WTC11 (cell line): ENCODE measurements around the gene GPC5. TPM values are rescaled to one million over a fixed set of nuclear protein-coding genes. Genes with fewer than 3 reads are reported as not detected.

ENCODE experiments used
- ATAC-seq: fragments of 200-7000 bp; cut with Tn5 transposase; 2 replicates; pipeline ENCODE4 v1.10.0; 2021; ENCODE audit warnings: mild to moderate bottlenecking, moderate library complexity
- CTCF ChIA-PET: fragments of 300-600 bp; sonication (Branson Sonifier 250); formaldehyde crosslinking; loops from one replicate; lab custom pipeline; 2021; ENCODE audit warnings: antibody characterized with exemption; lab: Charles Lee
- POLR2A ChIA-PET: fragments of 350-600 bp; sonication (Branson Sonifier 250); formaldehyde crosslinking; loops from one replicate; lab custom pipeline; 2021; ENCODE audit warnings: antibody characterized with exemption; lab: Charles Lee
- DNase-seq: peaks from one replicate; pipeline ENCODE4 v3.0.0; 2021; ENCODE audit warnings: low spot score
- H3K27ac Mint-ChIP-seq: 2 replicates; pipeline ENCODE4 v1.8.0; 2021; ENCODE audit warnings: mixed read lengths
- H3K27me3 Mint-ChIP-seq: 2 replicates; pipeline ENCODE4 v1.8.0; 2021; ENCODE audit warnings: low read depth, mild to moderate bottlenecking, moderate library complexity, mixed read lengths
- H3K36me3 Mint-ChIP-seq: 2 replicates; pipeline ENCODE4 v1.8.0; 2021; ENCODE audit warnings: mixed read lengths
- H3K4me1 Mint-ChIP-seq: 2 replicates; pipeline ENCODE4 v1.8.0; 2022; ENCODE audit warnings: mixed read lengths
- H3K4me3 Mint-ChIP-seq: 2 replicates; pipeline ENCODE4 v1.8.0; 2021; ENCODE audit warnings: mild to moderate bottlenecking, moderate library complexity, mixed read lengths
- H3K9me3 Mint-ChIP-seq: 2 replicates; pipeline ENCODE4 v1.8.0; 2021; ENCODE audit warnings: mixed read lengths
- AR ChIP-seq: fragments of 250-450 bp; sonication (Bioruptor Pico); IDR thresholded peaks from 2 replicates; pipeline ENCODE4 v1.9.0; 2021; ENCODE audit warnings: mild to moderate bottlenecking
- ARID4B ChIP-seq: sonication (generic); formaldehyde crosslinking; IDR thresholded peaks from 2 replicates; pipeline ENCODE4 v1.8.0; 2023; ENCODE audit warnings: missing genetic modification reagents, mild to moderate bottlenecking, borderline replicate concordance
- CBFB ChIP-seq: sonication (generic); formaldehyde crosslinking; IDR thresholded peaks from 2 replicates; pipeline ENCODE4 v1.8.1; 2022; ENCODE audit warnings: mild to moderate bottlenecking, low read depth, missing genetic modification reagents
- CREB1 ChIP-seq: sonication (generic); formaldehyde crosslinking; IDR thresholded peaks from 2 replicates; pipeline ENCODE4 v1.8.0; 2023; ENCODE audit warnings: mild to moderate bottlenecking, missing genetic modification reagents
- IRF1 ChIP-seq: sonication (generic); formaldehyde crosslinking; IDR thresholded peaks from 2 replicates; pipeline ENCODE4 v1.8.0; 2023; ENCODE audit warnings: missing genetic modification reagents
- MXD4 ChIP-seq: fragments of 250-450 bp; sonication (Bioruptor Pico); IDR thresholded peaks from 2 replicates; pipeline ENCODE4 v1.8.0; 2021; ENCODE audit warnings: mild to moderate bottlenecking, moderate library complexity, borderline replicate concordance
- MYBL2 ChIP-seq: sonication (generic); formaldehyde crosslinking; IDR thresholded peaks from 2 replicates; pipeline ENCODE4 v1.8.1; 2023; ENCODE audit warnings: mild to moderate bottlenecking, moderate library complexity, missing genetic modification reagents
- TEAD4 ChIP-seq: sonication (generic); formaldehyde crosslinking; IDR thresholded peaks from 2 replicates; pipeline ENCODE4 v1.8.0; 2022; ENCODE audit warnings: mild to moderate bottlenecking, missing genetic modification reagents
- ZNF219 ChIP-seq: sonication (generic); formaldehyde crosslinking; IDR thresholded peaks from 2 replicates; pipeline ENCODE4 v1.8.0; 2023; ENCODE audit warnings: missing genetic modification reagents, mild to moderate bottlenecking, borderline replicate concordance
- ZNF281 ChIP-seq: sonication (generic); formaldehyde crosslinking; IDR thresholded peaks from 2 replicates; pipeline ENCODE4 v1.8.0; 2023; ENCODE audit warnings: mild to moderate bottlenecking, missing genetic modification reagents
- ZNF423 ChIP-seq: fragments of 250-450 bp; sonication (Bioruptor Pico); IDR thresholded peaks from 2 replicates; pipeline ENCODE4 v2.1.2; 2022; ENCODE audit warnings: mild to moderate bottlenecking, moderate library complexity
- ZNF425 ChIP-seq: fragments of 250-450 bp; sonication (Bioruptor Pico); conservative IDR thresholded peaks from 2 replicates; pipeline ENCODE4 v1.9.0; 2021; ENCODE audit warnings: mild to moderate bottlenecking
- total RNA-seq: library from RNA; stranded (reverse); gene quantifications from 3 replicates; pipeline ENCODE4 v1.2.3, GENCODE V29; 2021
- TF ChIP-seq, protein P1 (sequence below): sonication (generic); formaldehyde crosslinking; IDR thresholded peaks from 2 replicates; pipeline ENCODE4 v1.8.0; 2022; ENCODE audit warnings: mild to moderate bottlenecking, missing genetic modification reagents
- TF ChIP-seq, protein P2 (sequence below): sonication (generic); formaldehyde crosslinking; IDR thresholded peaks from 2 replicates; pipeline ENCODE4 v1.8.1; 2023; ENCODE audit warnings: mild to moderate bottlenecking, missing genetic modification reagents

Gene GPC5
- total RNA-seq, 1 experiment from 2014 or later, result 0.46 TPM

DNA sequence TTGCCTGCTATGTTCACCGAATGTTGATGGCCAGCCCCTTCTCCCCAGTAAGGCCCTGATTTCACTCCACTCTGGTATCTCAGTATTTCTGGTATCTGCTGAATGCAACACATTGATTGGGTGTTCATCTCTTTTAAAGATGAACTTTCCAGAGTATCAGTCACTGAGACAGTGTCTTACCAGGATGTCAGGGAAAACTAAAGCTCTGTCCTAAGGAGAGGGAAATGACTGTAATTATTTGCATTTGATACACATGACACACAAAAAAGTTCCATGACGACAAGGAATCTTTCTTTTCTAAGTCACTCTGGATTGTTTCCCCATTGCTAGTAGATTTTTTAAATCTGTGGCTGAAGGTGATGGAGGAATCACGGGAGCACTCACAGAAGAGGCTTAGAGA lies 2.2 kb downstream of the GPC5 start (continued):
- TF ChIP-seq ZNF281 (CRISPR knock-in tag) (no peak), MXD4 (CRISPR knock-in tag) (no peak), ARID4B (CRISPR knock-in tag) (no peak)
- TF ChIP-seq, protein P1, sequence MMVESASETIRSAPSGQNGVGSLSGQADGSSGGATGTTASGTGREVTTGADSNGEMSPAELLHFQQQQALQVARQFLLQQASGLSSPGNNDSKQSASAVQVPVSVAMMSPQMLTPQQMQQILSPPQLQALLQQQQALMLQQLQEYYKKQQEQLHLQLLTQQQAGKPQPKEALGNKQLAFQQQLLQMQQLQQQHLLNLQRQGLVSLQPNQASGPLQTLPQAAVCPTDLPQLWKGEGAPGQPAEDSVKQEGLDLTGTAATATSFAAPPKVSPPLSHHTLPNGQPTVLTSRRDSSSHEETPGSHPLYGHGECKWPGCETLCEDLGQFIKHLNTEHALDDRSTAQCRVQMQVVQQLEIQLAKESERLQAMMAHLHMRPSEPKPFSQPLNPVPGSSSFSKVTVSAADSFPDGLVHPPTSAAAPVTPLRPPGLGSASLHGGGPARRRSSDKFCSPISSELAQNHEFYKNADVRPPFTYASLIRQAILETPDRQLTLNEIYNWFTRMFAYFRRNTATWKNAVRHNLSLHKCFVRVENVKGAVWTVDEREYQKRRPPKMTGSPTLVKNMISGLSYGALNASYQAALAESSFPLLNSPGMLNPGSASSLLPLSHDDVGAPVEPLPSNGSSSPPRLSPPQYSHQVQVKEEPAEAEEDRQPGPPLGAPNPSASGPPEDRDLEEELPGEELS (CRISPR knock-in tag), result no peak

- ChIA-PET CTCF (no interaction called here), POLR2A (no interaction called here)
- ATAC-seq (no peak), DNase-seq (no peak)
- Mint-ChIP-seq H3K27me3 (peaks cover 52% of the 10 kb centered on the region), H3K4me3 (no peak overlapping the region), H3K36me3 (peaks cover 5% of the 10 kb centered on the region; the same call in 1 of the 2 replicates), H3K4me1 (peaks cover 8% of the 10 kb centered on the region), H3K27ac (no peak overlapping the region), H3K9me3 (peaks cover 11% of the 10 kb centered on the region)
- TF ChIP-seq CBFB (CRISPR knock-in tag) (no peak), ZNF423 (no peak), ZNF425 (CRISPR knock-in tag) (no peak)
- TF ChIP-seq, protein P2, sequence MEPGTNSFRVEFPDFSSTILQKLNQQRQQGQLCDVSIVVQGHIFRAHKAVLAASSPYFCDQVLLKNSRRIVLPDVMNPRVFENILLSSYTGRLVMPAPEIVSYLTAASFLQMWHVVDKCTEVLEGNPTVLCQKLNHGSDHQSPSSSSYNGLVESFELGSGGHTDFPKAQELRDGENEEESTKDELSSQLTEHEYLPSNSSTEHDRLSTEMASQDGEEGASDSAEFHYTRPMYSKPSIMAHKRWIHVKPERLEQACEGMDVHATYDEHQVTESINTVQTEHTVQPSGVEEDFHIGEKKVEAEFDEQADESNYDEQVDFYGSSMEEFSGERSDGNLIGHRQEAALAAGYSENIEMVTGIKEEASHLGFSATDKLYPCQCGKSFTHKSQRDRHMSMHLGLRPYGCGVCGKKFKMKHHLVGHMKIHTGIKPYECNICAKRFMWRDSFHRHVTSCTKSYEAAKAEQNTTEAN, result no peak
Measured at GRCh38 chr13:91401920-91402319, 3.5 kb downstream of the GPC5 start.

- POLR2A ChIA-PET, result no interaction called here
- Mint-ChIP-seq H3K27me3 (peaks cover 20% of the 10 kb centered on the region), H3K4me3 (no peak overlapping the region), H3K9me3 (peaks cover 11% of the 10 kb centered on the region), H3K27ac (no peak overlapping the region), H3K4me1 (peaks cover 3% of the 10 kb centered on the region), H3K36me3 (peaks cover 5% of the 10 kb centered on the region; the same call in 1 of the 2 replicates)
- CTCF ChIA-PET, result no interaction called here
- no peak for ATAC-seq
- DNase-seq, result no peak
- no peak for TF ChIP-seq MYBL2 (CRISPR knock-in tag)
- TF ChIP-seq IRF1 (CRISPR knock-in tag), result no peak
- TF ChIP-seq ZNF219, result no peak
- TF ChIP-seq TEAD4 (CRISPR knock-in tag), result no peak
- TF ChIP-seq MXD4 (CRISPR knock-in tag), result no peak
- TF ChIP-seq CREB1 (CRISPR knock-in tag), result no peak
- TF ChIP-seq AR (CRISPR knock-in tag), result no peak
Measured at GRCh38 chr13:91405240-91405639, 6.8 kb downstream of the GPC5 start.
